Chondrocyte (in vitro differentiated cells): ENCODE results near the gene KRT20. TPM values are rescaled to one million over a fixed set of nuclear protein-coding genes. Genes with fewer than 3 reads are reported as not detected.

Source experiments
- DNase-seq: peaks from one replicate; pipeline ENCODE4 v3.0.0; 2021; ENCODE audit warnings: mixed read lengths, low spot score
- H3K27ac Mint-ChIP-seq: one replicate; pipeline ENCODE4 v1.8.0; 2021; ENCODE audit warnings: mild to moderate bottlenecking, moderate library complexity, mixed read lengths; ENCODE audit not compliant: unreplicated experiment
- H3K27me3 Mint-ChIP-seq: 2 replicates; pipeline ENCODE4 v1.8.0; 2021; ENCODE audit warnings: low read depth, mixed read lengths
- H3K36me3 Mint-ChIP-seq: 2 replicates; pipeline ENCODE4 v1.8.0; 2021; ENCODE audit warnings: low read depth, mixed read lengths
- H3K4me1 Mint-ChIP-seq: 2 replicates; pipeline ENCODE4 v1.8.0; 2021; ENCODE audit warnings: low read depth, mild to moderate bottlenecking, mixed read lengths
- H3K4me3 Mint-ChIP-seq: one replicate; pipeline ENCODE4 v1.8.0; 2021; ENCODE audit warnings: mild to moderate bottlenecking, moderate library complexity, mixed read lengths; ENCODE audit not compliant: unreplicated experiment
- H3K9me3 Mint-ChIP-seq: 2 replicates; pipeline ENCODE4 v1.8.0; 2021; ENCODE audit warnings: low read depth, mixed read lengths
- total RNA-seq: library from RNA; stranded (reverse); gene quantifications from 3 replicates; pipeline ENCODE4 v1.2.1, GENCODE V29; 2021
- TF ChIP-seq, protein P1 (sequence below): fragments of 200-600 bp; sonication (generic); IDR thresholded peaks from 2 replicates; pipeline ENCODE4 v1.5.0; 2021; ENCODE audit warnings: antibody characterized with exemption, mild to moderate bottlenecking, moderate library complexity

The KRT20 gene
- total RNA-seq, 1 donor from 2014 or later, result not detected

DNA sequence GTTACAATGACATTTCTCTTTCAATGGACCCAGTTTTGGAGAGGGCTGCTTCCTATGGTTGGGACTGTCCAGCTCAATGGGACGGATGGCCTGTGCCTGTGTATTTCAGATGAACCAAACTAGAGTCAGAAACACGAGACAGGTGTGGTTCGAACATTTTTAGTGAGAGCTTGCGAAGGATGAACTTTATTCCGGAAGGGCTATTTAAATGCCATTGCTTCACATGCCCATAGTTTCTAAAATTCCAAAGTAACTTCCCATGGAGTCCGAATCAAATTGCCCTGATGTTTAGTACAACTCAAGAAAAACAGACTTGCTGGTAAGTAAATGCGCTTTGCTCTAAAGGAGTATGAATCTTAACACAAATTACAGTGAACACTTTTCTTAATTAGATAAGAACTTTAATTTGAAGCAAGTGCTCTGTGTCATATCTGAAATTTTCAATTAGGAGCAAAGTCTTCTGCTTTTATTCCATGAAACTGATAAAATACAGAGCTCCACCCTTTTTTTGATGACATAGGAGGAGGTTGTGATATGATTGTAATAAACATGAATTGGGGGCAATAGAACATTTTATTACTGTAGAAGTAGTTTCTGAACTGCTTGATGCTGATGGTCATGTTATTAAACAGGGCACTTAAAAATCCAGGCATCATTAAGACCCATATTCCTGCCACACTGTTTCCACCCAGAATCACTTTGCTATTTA, 1.3 kb downstream of the KRT20 start:
- Mint-ChIP-seq H3K4me3 (no peak overlapping the region), H3K36me3 (no peaks in the 10 kb centered on the region), H3K9me3 (no peaks in the 10 kb centered on the region), H3K27ac (no peak overlapping the region), H3K27me3 (peaks cover 44% of the 10 kb centered on the region), H3K4me1 (no peaks in the 10 kb centered on the region)
- TF ChIP-seq, protein P1, sequence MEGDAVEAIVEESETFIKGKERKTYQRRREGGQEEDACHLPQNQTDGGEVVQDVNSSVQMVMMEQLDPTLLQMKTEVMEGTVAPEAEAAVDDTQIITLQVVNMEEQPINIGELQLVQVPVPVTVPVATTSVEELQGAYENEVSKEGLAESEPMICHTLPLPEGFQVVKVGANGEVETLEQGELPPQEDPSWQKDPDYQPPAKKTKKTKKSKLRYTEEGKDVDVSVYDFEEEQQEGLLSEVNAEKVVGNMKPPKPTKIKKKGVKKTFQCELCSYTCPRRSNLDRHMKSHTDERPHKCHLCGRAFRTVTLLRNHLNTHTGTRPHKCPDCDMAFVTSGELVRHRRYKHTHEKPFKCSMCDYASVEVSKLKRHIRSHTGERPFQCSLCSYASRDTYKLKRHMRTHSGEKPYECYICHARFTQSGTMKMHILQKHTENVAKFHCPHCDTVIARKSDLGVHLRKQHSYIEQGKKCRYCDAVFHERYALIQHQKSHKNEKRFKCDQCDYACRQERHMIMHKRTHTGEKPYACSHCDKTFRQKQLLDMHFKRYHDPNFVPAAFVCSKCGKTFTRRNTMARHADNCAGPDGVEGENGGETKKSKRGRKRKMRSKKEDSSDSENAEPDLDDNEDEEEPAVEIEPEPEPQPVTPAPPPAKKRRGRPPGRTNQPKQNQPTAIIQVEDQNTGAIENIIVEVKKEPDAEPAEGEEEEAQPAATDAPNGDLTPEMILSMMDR, result no peak
- no peak for DNase-seq

DNA sequence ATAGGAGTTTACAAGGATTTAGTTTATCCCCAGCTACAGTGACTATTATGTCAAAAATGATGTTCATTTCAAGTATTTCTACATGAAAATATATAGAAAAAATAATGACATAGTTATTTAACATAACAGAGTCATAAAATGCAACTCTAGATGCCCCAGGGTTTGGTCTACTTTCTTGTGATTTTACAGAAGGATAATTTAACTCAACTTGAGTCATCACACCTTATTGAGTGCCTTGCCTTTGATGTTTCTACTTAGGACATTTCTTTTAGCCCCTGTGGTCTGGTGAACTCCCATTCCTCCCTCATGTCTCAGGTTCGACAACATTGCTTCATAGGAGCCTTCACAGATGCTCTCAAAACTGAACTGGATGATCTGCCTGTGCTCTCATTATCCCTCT, 2.0 kb downstream of the KRT20 start:
- TF ChIP-seq, protein P1, result no peak
- Mint-ChIP-seq H3K36me3 (no peaks in the 10 kb centered on the region), H3K27me3 (peaks cover 38% of the 10 kb centered on the region), H3K4me1 (no peaks in the 10 kb centered on the region), H3K4me3 (no peak overlapping the region), H3K9me3 (no peaks in the 10 kb centered on the region), H3K27ac (no peak overlapping the region)
- no peak for DNase-seq

DNA sequence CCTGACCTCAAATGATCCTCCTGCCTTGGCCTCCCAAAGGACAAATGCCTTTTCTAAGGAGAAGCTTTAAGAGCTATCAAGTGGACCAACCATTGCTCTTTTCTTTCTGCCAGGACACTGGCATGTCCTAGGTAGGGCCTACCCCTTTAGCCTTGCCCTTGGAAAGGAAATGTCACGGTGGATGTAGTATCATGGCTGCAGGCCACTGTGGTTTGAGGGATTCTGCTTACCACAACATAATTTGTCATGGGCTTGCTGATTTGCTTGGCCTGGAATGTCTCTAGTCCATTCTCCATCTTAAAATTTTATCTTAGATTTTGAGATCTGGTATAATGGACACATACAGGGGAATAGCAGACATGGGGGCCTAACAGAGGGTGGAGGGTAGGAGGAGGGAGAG, 6.0 kb downstream of the KRT20 start:
- TF ChIP-seq, protein P1, result no peak
- DNase-seq, result no peak

DNA sequence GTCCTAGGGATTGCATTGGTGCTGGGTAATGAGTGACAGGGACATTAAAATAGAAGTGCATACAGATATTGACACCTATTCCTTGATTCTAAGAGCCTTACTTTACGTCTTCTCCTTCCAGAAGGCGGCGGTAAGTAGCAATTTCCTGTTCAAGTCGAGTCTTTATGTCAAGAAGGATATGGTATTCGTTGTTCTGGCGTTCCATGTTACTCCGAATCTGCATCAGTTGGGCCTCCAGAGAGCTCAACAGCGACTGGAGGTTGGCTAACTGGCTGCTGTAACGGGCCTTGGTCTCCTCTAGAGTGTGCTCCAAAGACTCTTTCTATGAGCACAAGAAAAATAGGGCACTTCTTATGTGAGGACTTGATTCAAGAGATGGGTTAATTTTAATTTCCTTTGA, 7.0 kb downstream of the KRT20 start:
- Mint-ChIP-seq H3K27me3 (peaks cover 8% of the 10 kb centered on the region), H3K27ac (no peak overlapping the region), H3K4me3 (no peak overlapping the region), H3K9me3 (no peaks in the 10 kb centered on the region), H3K4me1 (peaks cover 3% of the 10 kb centered on the region), H3K36me3 (no peaks in the 10 kb centered on the region)
- no peak for DNase-seq
- TF ChIP-seq, protein P1, result no peak

More for the DNA sequence above, 6.0 kb downstream of the KRT20 start:
- H3K27me3 Mint-ChIP-seq, result peaks cover 17% of the 10 kb centered on the region
- no peaks in the 10 kb centered on the region for H3K36me3 Mint-ChIP-seq
- no peaks in the 10 kb centered on the region for H3K9me3 Mint-ChIP-seq
- no peak overlapping the region for H3K27ac Mint-ChIP-seq
- H3K4me1 Mint-ChIP-seq, result no peaks in the 10 kb centered on the region
- no peak overlapping the region for H3K4me3 Mint-ChIP-seq

DNA sequence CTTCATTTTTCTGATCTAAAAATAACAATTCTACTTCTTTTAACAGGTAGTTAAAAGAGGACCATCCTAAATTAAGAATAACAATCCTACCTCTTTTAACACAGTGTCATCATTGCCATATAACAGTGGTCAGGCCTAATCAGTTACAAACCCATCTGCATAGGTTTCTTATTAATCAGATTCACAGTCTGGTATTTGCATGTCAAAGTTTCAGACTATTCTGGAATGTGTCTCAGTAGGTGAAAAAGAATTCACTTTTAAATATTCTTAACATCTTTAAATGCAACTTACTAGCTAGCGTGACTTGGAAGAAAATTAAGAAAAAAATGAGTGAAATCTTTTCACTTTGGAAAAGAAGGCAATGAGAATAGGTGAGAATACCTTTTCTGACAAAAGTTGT, 11.2 kb downstream of the KRT20 start:
- Mint-ChIP-seq H3K27me3 (peaks cover 7% of the 10 kb centered on the region), H3K4me3 (no peak overlapping the region), H3K27ac (no peak overlapping the region), H3K9me3 (no peaks in the 10 kb centered on the region), H3K36me3 (no peaks in the 10 kb centered on the region), H3K4me1 (peaks cover 11% of the 10 kb centered on the region)
- TF ChIP-seq, protein P1, result no peak
- no peak for DNase-seq
